HEK293T (cell line): ENCODE measurements around the gene ALK.

ENCODE experiments used
- CTCF ChIA-PET: fragments of 350-600 bp; formaldehyde crosslinking; extraction: SDS; loops from one replicate; lab custom pipeline; 2021; ENCODE audit warnings: antibody characterized with exemption, inconsistent platforms; lab: Yijun Ruan, JAX
- POLR2A ChIA-PET: fragments of 350-600 bp; formaldehyde crosslinking; extraction: SDS; loops from one replicate; lab custom pipeline; 2020; ENCODE audit warnings: antibody characterized with exemption, inconsistent platforms; lab: Yijun Ruan, JAX
- DNase-seq: peaks from one replicate; pipeline ENCODE4 v3.0.0; 2012; ENCODE audit warnings: mixed read lengths; ENCODE audit errors: extremely low spot score
- ARNT ChIP-seq: fragments of 450-650 bp; IDR thresholded peaks from 2 replicates; pipeline ENCODE4 v1.6.1; 2017; ENCODE audit warnings: mild to moderate bottlenecking
- BHLHE40 ChIP-seq: fragments of 450-650 bp; IDR thresholded peaks from 2 replicates; pipeline ENCODE4 v1.6.1; 2016; ENCODE audit warnings: mild to moderate bottlenecking, moderate library complexity, borderline replicate concordance
- CTBP1 ChIP-seq: fragments of 450-650 bp; IDR thresholded peaks from 2 replicates; pipeline ENCODE4 v1.6.1; 2016; ENCODE audit warnings: borderline replicate concordance
- ELF4 ChIP-seq: fragments of 450-650 bp; IDR thresholded peaks from 2 replicates; pipeline ENCODE4 v1.6.1; 2017; ENCODE audit warnings: antibody characterized with exemption
- FOXA1 ChIP-seq: fragments of 450-650 bp; IDR thresholded peaks from 2 replicates; pipeline ENCODE4 v1.6.1; 2016; ENCODE audit warnings: mild to moderate bottlenecking
- FOXK2 ChIP-seq: fragments of 450-650 bp; IDR thresholded peaks from 2 replicates; pipeline ENCODE4 v1.6.1; 2016; ENCODE audit warnings: mild to moderate bottlenecking
- FOXM1 ChIP-seq: fragments of 450-650 bp; IDR thresholded peaks from 2 replicates; pipeline ENCODE4 v1.6.1; 2017; ENCODE audit warnings: mild to moderate bottlenecking, borderline replicate concordance
- HDGF ChIP-seq: fragments of 450-650 bp; IDR thresholded peaks from 2 replicates; pipeline ENCODE4 v1.6.1; 2017; ENCODE audit warnings: antibody characterized with exemption, borderline replicate concordance
- L3MBTL2 ChIP-seq: fragments of 450-650 bp; conservative IDR thresholded peaks from 2 replicates; pipeline ENCODE4 v1.6.1; 2016; ENCODE audit warnings: mild to moderate bottlenecking
- LEF1 ChIP-seq: fragments of 450-650 bp; IDR thresholded peaks from 2 replicates; pipeline ENCODE4 v1.6.1; 2017; ENCODE audit warnings: mild to moderate bottlenecking, borderline replicate concordance
- NFRKB ChIP-seq: fragments of 450-650 bp; IDR thresholded peaks from 2 replicates; pipeline ENCODE4 v1.6.1; 2016; ENCODE audit warnings: mild to moderate bottlenecking, moderate library complexity
- SP1 ChIP-seq: fragments of 450-650 bp; IDR thresholded peaks from 2 replicates; pipeline ENCODE4 v1.6.1; 2017
- SUZ12 ChIP-seq: fragments of 450-650 bp; IDR thresholded peaks from 2 replicates; pipeline ENCODE4 v1.6.1; 2016; ENCODE audit warnings: mild to moderate bottlenecking
- TARDBP ChIP-seq: fragments of 450-650 bp; IDR thresholded peaks from 2 replicates; pipeline ENCODE4 v1.6.1; 2016
- ZNF384 ChIP-seq: fragments of 450-650 bp; IDR thresholded peaks from 2 replicates; pipeline ENCODE4 v1.6.1; 2016
- TF ChIP-seq, protein P1 (sequence below): fragments of 450-650 bp; IDR thresholded peaks from 2 replicates; pipeline ENCODE4 v1.6.1; 2016

Gene ALK

DNA sequence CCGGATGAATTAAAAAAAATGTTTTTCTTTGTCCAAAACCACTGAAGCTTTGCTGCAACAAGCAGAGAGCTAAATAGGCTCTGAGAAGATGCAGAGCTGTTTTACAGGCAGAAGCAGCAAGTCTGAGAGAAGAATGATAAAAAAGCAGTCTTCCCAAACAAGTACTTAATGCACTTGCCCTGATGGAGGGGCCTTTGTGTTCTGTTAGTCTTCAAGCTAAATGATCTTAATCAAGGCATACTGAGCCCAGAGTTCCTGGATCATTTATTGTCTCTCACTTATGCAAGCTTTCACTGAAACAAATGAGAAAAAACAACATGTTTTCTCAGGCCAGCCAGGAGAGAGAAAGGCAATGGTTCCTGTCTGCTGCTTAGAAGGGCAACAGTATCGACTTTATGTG, 653.7 kb downstream of the ALK start:
- no peak for TF ChIP-seq LEF1
- TF ChIP-seq TARDBP: no peak
- no peak for TF ChIP-seq ELF4
- no peak for TF ChIP-seq SUZ12
- TF ChIP-seq, protein P1, sequence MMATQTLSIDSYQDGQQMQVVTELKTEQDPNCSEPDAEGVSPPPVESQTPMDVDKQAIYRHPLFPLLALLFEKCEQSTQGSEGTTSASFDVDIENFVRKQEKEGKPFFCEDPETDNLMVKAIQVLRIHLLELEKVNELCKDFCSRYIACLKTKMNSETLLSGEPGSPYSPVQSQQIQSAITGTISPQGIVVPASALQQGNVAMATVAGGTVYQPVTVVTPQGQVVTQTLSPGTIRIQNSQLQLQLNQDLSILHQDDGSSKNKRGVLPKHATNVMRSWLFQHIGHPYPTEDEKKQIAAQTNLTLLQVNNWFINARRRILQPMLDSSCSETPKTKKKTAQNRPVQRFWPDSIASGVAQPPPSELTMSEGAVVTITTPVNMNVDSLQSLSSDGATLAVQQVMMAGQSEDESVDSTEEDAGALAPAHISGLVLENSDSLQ: no peak
- no peak for TF ChIP-seq HDGF
- no peak for TF ChIP-seq SP1
- no peak for TF ChIP-seq FOXA1
- no peak for TF ChIP-seq FOXK2
- TF ChIP-seq FOXM1: no peak
- TF ChIP-seq L3MBTL2: no peak
- no peak for TF ChIP-seq CTBP1
- ChIA-PET CTCF (no interaction called here), POLR2A (no interaction called here)
- DNase-seq: no peak

DNA sequence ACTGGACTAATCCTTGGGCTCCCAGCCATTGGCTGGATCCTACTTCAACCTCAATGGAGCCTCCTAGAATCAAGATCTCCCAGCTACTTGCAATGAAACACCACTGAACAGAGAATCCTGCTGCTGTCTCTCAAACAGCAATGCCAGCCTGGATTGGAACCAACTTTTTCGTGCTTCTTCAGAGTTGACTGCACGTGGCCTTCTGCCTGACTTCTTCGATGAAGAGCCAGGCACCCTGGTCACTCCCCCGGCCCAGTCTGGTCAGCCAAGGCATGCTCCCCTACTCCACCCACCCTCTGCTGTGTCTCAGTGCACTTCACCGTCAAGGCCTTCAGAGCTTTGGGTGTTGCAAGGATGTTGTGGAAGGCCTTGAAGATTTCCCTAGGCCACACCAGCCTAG, 657.5 kb downstream of the ALK start:
- ChIA-PET POLR2A (no interaction called here), CTCF (no interaction called here)
- TF ChIP-seq HDGF (no peak), BHLHE40 (no peak)
- DNase-seq: no peak

DNA sequence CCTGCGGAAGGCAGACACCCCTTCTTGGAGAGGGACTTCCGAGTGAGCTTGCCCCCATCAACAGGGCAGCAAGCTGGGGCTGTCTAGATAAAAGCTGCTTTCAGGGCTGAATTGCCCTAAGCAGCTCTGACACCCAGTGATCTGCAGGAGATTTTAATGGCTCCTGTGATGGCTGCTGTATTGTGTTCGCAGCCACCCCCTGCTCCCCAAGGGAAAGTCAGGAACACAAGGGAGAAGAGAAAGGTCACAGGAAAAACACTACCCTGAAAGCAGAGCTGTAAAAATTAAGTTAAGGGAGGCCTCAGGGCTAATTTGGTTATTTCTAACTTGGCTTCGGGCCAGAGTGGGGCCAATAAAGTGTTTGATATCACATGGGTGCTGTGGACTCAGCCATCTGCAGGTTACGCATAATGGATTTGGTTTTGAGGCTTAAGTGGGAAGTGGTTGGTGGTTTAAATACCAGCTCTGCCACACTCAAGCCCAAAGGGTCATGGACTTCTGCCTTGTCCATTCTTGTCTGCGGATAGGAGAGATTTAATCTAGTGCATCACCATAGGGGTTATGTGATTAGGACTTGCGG, 658.6 kb downstream of the ALK start:
- DNase-seq: no peak

GRCh38 chr2:29261003-29261402, 660.4 kb downstream of the ALK start:
- ChIA-PET POLR2A (no interaction called here), CTCF (no interaction called here)
- DNase-seq: no peak
- TF ChIP-seq L3MBTL2 (no peak), BHLHE40 (no peak), HDGF (no peak), FOXA1 (no peak), ARNT (no peak)
- TF ChIP-seq, protein P1: no peak

More for the DNA sequence above, 658.6 kb downstream of the ALK start:
- ChIA-PET POLR2A (no interaction called here), CTCF (no interaction called here)
- no peak for TF ChIP-seq TARDBP
- TF ChIP-seq FOXA1: no peak
- TF ChIP-seq SP1: no peak
- TF ChIP-seq L3MBTL2: no peak
- no peak for TF ChIP-seq ELF4
- TF ChIP-seq ZNF384: no peak
- TF ChIP-seq SUZ12: no peak
- TF ChIP-seq FOXM1: no peak

DNA sequence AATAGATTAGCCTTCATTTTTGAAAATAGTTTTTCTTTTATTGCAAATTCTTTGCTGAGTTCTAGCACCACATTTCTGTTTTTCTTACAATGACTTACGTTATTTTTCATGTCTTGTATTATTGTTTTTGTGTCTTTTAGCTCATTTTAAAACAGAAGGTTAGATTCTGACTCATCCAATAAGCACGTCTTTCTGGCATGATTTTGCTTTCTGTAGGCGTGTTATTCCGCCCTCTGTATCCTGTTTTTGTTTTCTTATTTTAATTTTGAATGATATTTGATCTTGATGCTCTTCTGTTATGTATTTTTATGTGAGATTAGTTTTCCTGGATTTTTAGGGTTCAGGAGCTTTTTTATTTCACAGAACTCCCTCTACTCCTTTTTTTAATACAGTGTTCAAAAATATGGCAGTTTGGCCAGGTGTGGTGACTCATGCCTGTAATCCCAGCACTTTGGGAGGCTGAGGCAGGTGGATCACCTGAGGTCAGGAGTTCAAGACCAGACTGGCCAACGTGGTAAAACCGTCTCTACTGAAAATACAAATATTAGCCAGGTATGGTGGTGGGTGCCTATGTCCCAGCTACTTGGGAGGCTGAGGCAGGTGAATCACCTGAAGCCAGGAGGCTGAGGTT, 661.1 kb downstream of the ALK start:
- ChIA-PET CTCF (no interaction called here), POLR2A (no interaction called here)
- no peak for DNase-seq
- TF ChIP-seq, protein P1: no peak
- TF ChIP-seq FOXK2: no peak
- no peak for TF ChIP-seq BHLHE40
- TF ChIP-seq NFRKB: no peak
- no peak for TF ChIP-seq FOXA1
- no peak for TF ChIP-seq ZNF384
- no peak for TF ChIP-seq HDGF
- TF ChIP-seq LEF1: no peak
- TF ChIP-seq SP1: no peak
- no peak for TF ChIP-seq ARNT
- TF ChIP-seq SUZ12: no peak
- no peak for TF ChIP-seq TARDBP
- no peak for TF ChIP-seq L3MBTL2
- no peak for TF ChIP-seq ELF4
- no peak for TF ChIP-seq CTBP1
- no peak for TF ChIP-seq FOXM1

DNA sequence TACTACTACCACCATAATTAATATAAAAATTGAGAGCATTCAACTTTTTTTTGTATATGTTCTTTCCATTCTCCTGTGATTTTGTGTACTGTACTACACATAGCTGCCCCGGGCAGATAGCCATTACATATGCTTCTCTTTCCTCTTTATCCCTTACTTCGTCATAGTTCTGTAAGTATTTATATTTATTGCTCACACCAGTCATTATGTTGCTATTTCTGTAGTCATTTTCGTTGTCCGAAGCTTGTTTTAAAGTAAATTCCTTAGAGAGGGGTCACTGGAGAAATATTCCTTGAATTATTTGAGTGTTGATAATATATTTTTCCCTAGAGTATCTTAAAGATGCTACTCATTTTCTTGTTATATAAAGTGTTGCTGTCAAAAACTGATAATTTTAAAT, 662.2 kb downstream of the ALK start:
- POLR2A ChIA-PET: no interaction called here
- CTCF ChIA-PET: interaction anchor here (0.7 kb wide), 1 partner anchor 1042 kb away, joined by 6 read pairs; no protein-coding TSS in a partner anchor
- no peak for DNase-seq
- TF ChIP-seq FOXK2: no peak
- no peak for TF ChIP-seq TARDBP
- TF ChIP-seq ARNT: no peak
- TF ChIP-seq, protein P1: no peak
- no peak for TF ChIP-seq LEF1
- TF ChIP-seq L3MBTL2: no peak
- no peak for TF ChIP-seq CTBP1
- TF ChIP-seq FOXA1: no peak
- TF ChIP-seq ELF4: no peak
